Measurements from ENCODE around the gene TMEM140.

The TMEM140 gene

DNA sequence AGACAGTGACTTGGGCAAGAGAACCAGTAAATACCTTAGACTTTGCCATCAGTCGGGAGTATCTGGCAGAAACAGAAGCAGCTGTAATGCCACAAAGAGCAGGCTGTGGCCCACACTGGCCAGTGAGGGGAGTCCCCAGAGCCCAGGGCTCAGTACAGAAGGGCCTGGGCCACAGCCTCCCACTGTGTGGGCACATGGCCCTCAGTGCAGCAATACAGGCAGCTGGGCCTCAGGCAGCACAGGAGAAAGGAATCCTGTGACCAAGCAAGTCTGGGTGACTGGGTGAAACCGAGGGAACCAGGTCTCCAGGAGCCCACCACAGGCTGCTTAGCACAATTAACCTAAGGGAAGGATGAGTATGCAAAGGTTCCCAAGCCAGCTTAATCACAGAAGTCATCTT lies 49.5 kb downstream of the TMEM140 start:
- Histone ChIP-seq H3K27me3 (ENCODE audit: insufficient read depth, low read depth) (no peaks in the 10 kb centered on the region), H3K27ac (no peak overlapping the region), H4K20me1 (ENCODE audit: insufficient read depth) (no peaks in the 10 kb centered on the region), H3K79me2 (ENCODE audit: insufficient read depth, low read depth) (no peaks in the 10 kb centered on the region), H3K4me1 (ENCODE audit: low read depth, poor library complexity, severe bottlenecking) (no peaks in the 10 kb centered on the region), H3K9ac (no peak overlapping the region), H3K36me3 (ENCODE audit: insufficient read depth) (no peaks in the 10 kb centered on the region), H2AFZ (ENCODE audit: low read depth) (no peak overlapping the region), H3K4me2 (no peak overlapping the region), H3K4me3 (IDR thresholded peaks at IDR 0.05; ENCODE audit: insufficient read depth, low read depth, low read length) (no peak overlapping the region)
- TF ChIP-seq, protein P1, sequence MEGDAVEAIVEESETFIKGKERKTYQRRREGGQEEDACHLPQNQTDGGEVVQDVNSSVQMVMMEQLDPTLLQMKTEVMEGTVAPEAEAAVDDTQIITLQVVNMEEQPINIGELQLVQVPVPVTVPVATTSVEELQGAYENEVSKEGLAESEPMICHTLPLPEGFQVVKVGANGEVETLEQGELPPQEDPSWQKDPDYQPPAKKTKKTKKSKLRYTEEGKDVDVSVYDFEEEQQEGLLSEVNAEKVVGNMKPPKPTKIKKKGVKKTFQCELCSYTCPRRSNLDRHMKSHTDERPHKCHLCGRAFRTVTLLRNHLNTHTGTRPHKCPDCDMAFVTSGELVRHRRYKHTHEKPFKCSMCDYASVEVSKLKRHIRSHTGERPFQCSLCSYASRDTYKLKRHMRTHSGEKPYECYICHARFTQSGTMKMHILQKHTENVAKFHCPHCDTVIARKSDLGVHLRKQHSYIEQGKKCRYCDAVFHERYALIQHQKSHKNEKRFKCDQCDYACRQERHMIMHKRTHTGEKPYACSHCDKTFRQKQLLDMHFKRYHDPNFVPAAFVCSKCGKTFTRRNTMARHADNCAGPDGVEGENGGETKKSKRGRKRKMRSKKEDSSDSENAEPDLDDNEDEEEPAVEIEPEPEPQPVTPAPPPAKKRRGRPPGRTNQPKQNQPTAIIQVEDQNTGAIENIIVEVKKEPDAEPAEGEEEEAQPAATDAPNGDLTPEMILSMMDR (conservative IDR thresholded peaks at IDR 0.05; ENCODE audit: low read depth, low read length): no peak

DNA sequence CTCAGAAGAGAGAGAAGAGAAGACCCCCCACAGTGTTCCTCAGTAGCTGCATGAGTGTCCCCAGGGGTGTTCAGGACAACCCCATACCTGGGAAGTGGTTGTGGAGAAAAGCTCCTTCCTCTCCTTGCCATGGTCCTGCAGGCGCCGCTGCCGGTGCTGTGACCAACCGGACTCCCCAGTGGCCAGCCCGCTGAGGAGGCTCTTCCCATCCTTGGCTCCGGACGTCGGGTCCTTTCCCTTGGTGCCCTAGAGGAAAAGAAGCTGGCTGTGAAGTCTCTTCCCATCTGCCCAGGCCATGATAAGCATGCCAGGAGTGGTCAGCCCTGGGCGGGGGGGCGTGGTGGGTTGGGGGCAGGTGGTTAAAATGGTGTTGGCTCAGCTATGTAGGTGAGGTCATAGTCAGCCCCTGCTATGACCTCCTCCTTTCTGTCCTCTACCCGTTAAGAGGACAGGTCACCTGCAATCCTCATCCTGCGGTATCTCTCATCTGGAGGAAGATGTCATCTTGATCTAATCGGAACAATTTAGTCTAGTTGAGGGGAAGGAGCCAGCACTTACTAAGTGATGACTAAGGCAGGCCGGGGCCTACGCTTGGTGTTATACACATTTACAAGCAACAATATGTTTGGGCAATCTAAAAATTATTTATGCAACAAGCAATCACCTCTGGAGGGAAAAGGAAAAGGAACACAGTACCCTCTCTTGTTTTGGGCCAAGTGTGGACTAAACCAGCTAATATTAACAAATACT lies 50.2 kb downstream of the TMEM140 start:
- Histone ChIP-seq H3K36me3 (ENCODE audit: insufficient read depth) (no peaks in the 10 kb centered on the region), H3K4me2 (no peak overlapping the region), H2AFZ (ENCODE audit: low read depth) (no peak overlapping the region), H4K20me1 (ENCODE audit: insufficient read depth) (no peaks in the 10 kb centered on the region), H3K4me1 (ENCODE audit: low read depth, poor library complexity, severe bottlenecking) (no peaks in the 10 kb centered on the region), H3K4me3 (IDR thresholded peaks at IDR 0.05; ENCODE audit: insufficient read depth, low read depth, low read length) (no peak overlapping the region), H3K27me3 (ENCODE audit: insufficient read depth, low read depth) (no peaks in the 10 kb centered on the region), H3K27ac (no peak overlapping the region), H3K9ac (no peak overlapping the region), H3K79me2 (ENCODE audit: insufficient read depth, low read depth) (no peaks in the 10 kb centered on the region)
- TF ChIP-seq, protein P1 (conservative IDR thresholded peaks at IDR 0.05; ENCODE audit: low read depth, low read length): no peak

DNA sequence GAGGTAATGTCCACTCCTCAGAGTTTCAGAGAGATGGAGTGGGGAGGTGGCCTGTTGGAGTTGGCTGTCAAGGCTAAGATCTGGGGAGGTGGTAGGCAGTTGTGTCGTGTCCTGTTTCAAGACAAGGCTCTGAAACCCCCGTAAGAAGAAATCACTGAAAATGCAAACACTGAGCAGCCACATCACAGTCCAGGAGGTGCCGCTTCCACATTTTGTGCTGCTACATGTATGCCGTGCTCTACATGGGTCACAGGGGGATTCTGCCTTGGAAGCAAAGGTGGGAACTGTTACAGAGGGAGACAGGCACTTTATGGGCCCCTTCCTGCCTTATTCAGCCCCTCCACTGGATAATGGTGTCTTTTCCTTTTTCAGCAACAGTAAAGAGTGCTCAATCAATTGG lies 51.6 kb downstream of the TMEM140 start:
- Histone ChIP-seq H3K27me3 (ENCODE audit: insufficient read depth, low read depth) (no peaks in the 10 kb centered on the region), H3K9ac (no peak overlapping the region), H3K27ac (no peak overlapping the region), H3K4me1 (ENCODE audit: low read depth, poor library complexity, severe bottlenecking) (no peaks in the 10 kb centered on the region), H3K4me3 (IDR thresholded peaks at IDR 0.05; ENCODE audit: insufficient read depth, low read depth, low read length) (no peak overlapping the region), H4K20me1 (ENCODE audit: insufficient read depth) (no peaks in the 10 kb centered on the region), H2AFZ (ENCODE audit: low read depth) (no peak overlapping the region), H3K79me2 (ENCODE audit: insufficient read depth, low read depth) (no peaks in the 10 kb centered on the region), H3K36me3 (ENCODE audit: insufficient read depth) (no peaks in the 10 kb centered on the region), H3K4me2 (no peak overlapping the region)
- TF ChIP-seq, protein P1 (conservative IDR thresholded peaks at IDR 0.05; ENCODE audit: low read depth, low read length): no peak

DNA sequence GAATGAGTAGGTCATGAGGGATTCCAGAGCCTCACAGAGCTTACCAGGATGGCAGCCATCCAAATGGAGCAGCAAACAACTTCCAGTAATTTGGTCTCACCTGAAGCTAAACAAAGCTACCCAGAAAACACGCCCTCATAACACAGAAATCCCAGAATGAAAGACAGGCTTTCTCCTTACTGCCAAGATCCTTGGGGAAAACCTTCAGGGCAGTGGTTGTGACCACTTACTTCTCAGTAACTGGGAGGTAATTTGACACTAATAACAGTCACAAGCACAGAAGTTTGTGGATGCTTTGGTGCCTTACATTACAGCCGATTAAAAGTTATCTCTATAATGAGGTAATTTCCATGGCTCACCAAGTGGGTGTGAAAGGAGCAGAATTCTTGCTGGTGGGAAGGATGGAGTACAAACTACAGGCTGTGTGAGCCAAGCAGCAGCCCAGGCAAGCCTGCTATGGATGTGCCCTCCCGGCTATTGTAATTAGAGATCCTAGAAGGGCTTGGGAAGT lies 53.0 kb downstream of the TMEM140 start:
- Histone ChIP-seq H3K36me3 (ENCODE audit: insufficient read depth) (no peaks in the 10 kb centered on the region), H3K27ac (no peak overlapping the region), H3K27me3 (ENCODE audit: insufficient read depth, low read depth) (no peaks in the 10 kb centered on the region), H3K4me3 (IDR thresholded peaks at IDR 0.05; ENCODE audit: insufficient read depth, low read depth, low read length) (no peak overlapping the region), H4K20me1 (ENCODE audit: insufficient read depth) (no peaks in the 10 kb centered on the region), H3K4me2 (no peak overlapping the region), H3K79me2 (ENCODE audit: insufficient read depth, low read depth) (no peaks in the 10 kb centered on the region), H2AFZ (ENCODE audit: low read depth) (no peak overlapping the region), H3K9ac (no peak overlapping the region), H3K4me1 (ENCODE audit: low read depth, poor library complexity, severe bottlenecking) (no peaks in the 10 kb centered on the region)
- TF ChIP-seq, protein P1 (conservative IDR thresholded peaks at IDR 0.05; ENCODE audit: low read depth, low read length): no peak
